Measurements from ENCODE around the gene RBM4B.

- TF ChIP-seq EZH2 (IDR thresholded peaks at IDR 0.05; ENCODE audit: low read depth, unreplicated experiment) (no peak), CTCF (conservative IDR thresholded peaks at IDR 0.05; ENCODE audit: low read depth in 2 of 2) (no peak), JUNB (IDR thresholded peaks at IDR 0.05; ENCODE audit: unreplicated experiment) (no peak), POLR2AphosphoS5 (IDR thresholded peaks at IDR 0.05; ENCODE audit: low read depth) (no peak), REST (IDR thresholded peaks at IDR 0.05; ENCODE audit: unreplicated experiment) (no peak), EZH2phosphoT487 (IDR thresholded peaks at IDR 0.05; ENCODE audit: unreplicated experiment) (no peak), CREB1 (CRISPR knock-in tag; IDR thresholded peaks at IDR 0.05; ENCODE audit: low read depth) (no peak), ZNF331 (CRISPR knock-in tag; IDR thresholded peaks at IDR 0.05; ENCODE audit: low read depth) (no peak)
These were observed 11.2 kb upstream of the RBM4B start for GRCh38 chr11:66688561-66689534.
